Endothelial cell of umbilical vein (primary cell): ENCODE measurements around the gene LIN54. TPM values are rescaled to one million over a fixed set of nuclear protein-coding genes. Genes with fewer than 3 reads are reported as not detected.

ENCODE experiments used
- BruUV-seq: library from RNA; stranded (reverse); fragments of 400-500 nt; replicated peaks from 2 replicates; lab custom pipeline; 2021; lab: Mats Ljungman, UMichigan
- CTCF ChIA-PET: fragments of 300-600, 350-600 bp; sonication (Branson Sonifier 250); formaldehyde crosslinking; loops from one replicate; lab custom pipeline; 2021; ENCODE audit warnings: antibody characterized with exemption, inconsistent platforms; lab: Charles Lee
- POLR2A ChIA-PET: fragments of 300-600, 350-600 bp; sonication (Branson Sonifier 250); formaldehyde crosslinking; loops from one replicate; lab custom pipeline; 2021; ENCODE audit warnings: antibody characterized with exemption, inconsistent platforms; lab: Charles Lee
- DNase-seq: peaks from one replicate; pipeline ENCODE4 v3.0.0-alpha.2; 2011; ENCODE audit warnings: low read depth, low spot score
- FAIRE-seq: peaks from 2 replicates; lab custom pipeline; 2011; peaks lifted over from hg19 to GRCh38; lab: Jason Lieb, UNC
- H2AFZ ChIP-seq: 2 replicates; pipeline ENCODE4 v1.6.0; 2012; ENCODE audit warnings: low read depth, low read length, control low read depth, inconsistent platforms
- H3K27ac ChIP-seq: 2 replicates; pipeline ENCODE4 v1.5.1; 2011; ENCODE audit warnings: low read depth, mild to moderate bottlenecking, control low read depth, low read length, moderate library complexity; ENCODE audit not compliant: insufficient read depth
- H3K27me3 ChIP-seq, 2 experiments: 2 replicates each; pipeline versions ENCODE4 v1.6.0 to v1.6.1; 2011; ENCODE audit warnings: low read length in 2 of 2, mixed read lengths in 1 of 2; ENCODE audit not compliant: control insufficient read depth in 2 of 2, insufficient read depth in 2 of 2
- H3K36me3 ChIP-seq, 2 experiments: 2 replicates in 1 of 2; 3 replicates in 1 of 2; pipeline ENCODE4 v1.5.1; 2011; ENCODE audit warnings: low read length in 2 of 2, mild to moderate bottlenecking in 1 of 2, moderate library complexity in 1 of 2; ENCODE audit not compliant: control insufficient read depth in 2 of 2, insufficient read depth in 2 of 2; ENCODE audit errors: extremely low read depth in 1 of 2
- H3K4me1 ChIP-seq: 3 replicates; pipeline ENCODE4 v1.5.1; 2011; ENCODE audit warnings: mild to moderate bottlenecking, low read length; ENCODE audit not compliant: control insufficient read depth, insufficient read depth; ENCODE audit errors: extremely low read depth
- H3K4me2 ChIP-seq: 2 replicates; pipeline ENCODE4 v1.6.1; 2011; ENCODE audit warnings: low read length, control low read depth, mixed read lengths; ENCODE audit not compliant: insufficient read depth
- H3K4me3 ChIP-seq, 3 experiments: fragments of 200-600 bp in 1 of 3; sonication (generic), shearing (Covaris generic) in 1 of 3; replicated peaks in 1 of 3; 2 replicates each; pipeline ENCODE4 v1.5.1; 2011 to 2016; ENCODE audit warnings: control low read depth in 3 of 3, low read length in 3 of 3, mild to moderate bottlenecking in 2 of 3, inconsistent platforms in 1 of 3, low read depth in 1 of 3, moderate library complexity in 1 of 3; ENCODE audit not compliant: insufficient read depth in 1 of 3
- H3K79me2 ChIP-seq: 2 replicates; pipeline ENCODE4 v1.6.0; 2012; ENCODE audit warnings: low read length, inconsistent platforms; ENCODE audit not compliant: control insufficient read depth, insufficient read depth
- H3K9ac ChIP-seq: replicated peaks from 2 replicates; pipeline ENCODE3; 2011; ENCODE audit warnings: low read length, control low read depth; ENCODE audit not compliant: insufficient read depth; ENCODE audit errors: extremely low read depth
- H3K9me1 ChIP-seq: replicated peaks from 3 replicates; pipeline ENCODE4 v1.6.0; 2011; ENCODE audit warnings: mild to moderate bottlenecking, low read length; ENCODE audit not compliant: control insufficient read depth, insufficient read depth; ENCODE audit errors: extremely low read depth
- H3K9me3 ChIP-seq: replicated peaks from 2 replicates; pipeline ENCODE4 v1.5.1; 2012; ENCODE audit warnings: low read length, inconsistent platforms; ENCODE audit not compliant: control insufficient read depth, insufficient read depth
- H4K20me1 ChIP-seq: replicated peaks from 2 replicates; pipeline ENCODE3; 2011; ENCODE audit warnings: mild to moderate bottlenecking, low read length; ENCODE audit not compliant: control insufficient read depth, insufficient read depth; ENCODE audit errors: extremely low read depth
- CTCF ChIP-seq, 2 donors: IDR thresholded peaks; 1 replicate in 1 of 2; 2 replicates in 1 of 2; pipeline ENCODE4 v1.5.1; 2011; ENCODE audit warnings: low read length in 2 of 2, mild to moderate bottlenecking in 2 of 2, moderate library complexity in 2 of 2, control low read depth in 1 of 2, inconsistent platforms in 1 of 2, low read depth in 1 of 2; ENCODE audit not compliant: insufficient read depth in 1 of 2; ENCODE audit errors: extremely low read depth in 1 of 2
- EZH2 ChIP-seq: IDR thresholded peaks from 2 replicates; pipeline ENCODE4 v1.6.1; 2012; ENCODE audit warnings: borderline replicate concordance, low read depth, mild to moderate bottlenecking, moderate library complexity, low read length, inconsistent platforms; ENCODE audit not compliant: severe bottlenecking
- GATA2 ChIP-seq: IDR thresholded peaks from 2 replicates; pipeline ENCODE4 v1.7.0; 2011; ENCODE audit warnings: low read depth, mild to moderate bottlenecking, moderate library complexity, mixed read lengths, low read length; ENCODE audit not compliant: insufficient read length, insufficient read depth
- POLR2A ChIP-seq: IDR thresholded peaks from 2 replicates; pipeline ENCODE4 v1.6.1; 2012; ENCODE audit warnings: low read depth, mild to moderate bottlenecking, control low read depth, low read length
- dilution Hi-C: fragments of 300-500 bp; cut with MboI; formaldehyde crosslinking; loops from one replicate; pipeline ENCODE4 v1.15.0; 2019; ENCODE audit warnings: low sequenced_read_pairs; ENCODE audit not compliant: extremely low pct_ligation_motif_present
- intact Hi-C: fragments of 100-400 bp; cut with micrococcal nuclease; formaldehyde crosslinking; loops from one replicate; pipeline ENCODE4 v1.10.0; 2022
- polyA plus RNA-seq, 4 experiments: library from polyadenylated mRNA; depleted of rRNA in 3 of 4; stranded (reverse) in 3 of 4; unstranded in 1 of 4; fragments of >200 nt; gene quantifications; 2 replicates each; pipeline versions ENCODE4 v1.2.1 to v1.2.3, GENCODE V29; 2011 to 2012; ENCODE audit warnings: missing spikeins in 1 of 4
- total RNA-seq: library from RNA; stranded (reverse); gene quantifications from 2 replicates; pipeline ENCODE4 v1.2.3, GENCODE V29; 2021
- TF ChIP-seq, protein P1 (sequence below): IDR thresholded peaks from 2 replicates; pipeline ENCODE4 v1.6.1; 2011; ENCODE audit not compliant: insufficient read depth, insufficient read length

Gene LIN54
- total and polyA plus RNA-seq, 2 donors (not counting 3 experiments of a cell fraction or from before 2014, with no cell fraction given): 6.2 to 15.7 TPM

DNA sequence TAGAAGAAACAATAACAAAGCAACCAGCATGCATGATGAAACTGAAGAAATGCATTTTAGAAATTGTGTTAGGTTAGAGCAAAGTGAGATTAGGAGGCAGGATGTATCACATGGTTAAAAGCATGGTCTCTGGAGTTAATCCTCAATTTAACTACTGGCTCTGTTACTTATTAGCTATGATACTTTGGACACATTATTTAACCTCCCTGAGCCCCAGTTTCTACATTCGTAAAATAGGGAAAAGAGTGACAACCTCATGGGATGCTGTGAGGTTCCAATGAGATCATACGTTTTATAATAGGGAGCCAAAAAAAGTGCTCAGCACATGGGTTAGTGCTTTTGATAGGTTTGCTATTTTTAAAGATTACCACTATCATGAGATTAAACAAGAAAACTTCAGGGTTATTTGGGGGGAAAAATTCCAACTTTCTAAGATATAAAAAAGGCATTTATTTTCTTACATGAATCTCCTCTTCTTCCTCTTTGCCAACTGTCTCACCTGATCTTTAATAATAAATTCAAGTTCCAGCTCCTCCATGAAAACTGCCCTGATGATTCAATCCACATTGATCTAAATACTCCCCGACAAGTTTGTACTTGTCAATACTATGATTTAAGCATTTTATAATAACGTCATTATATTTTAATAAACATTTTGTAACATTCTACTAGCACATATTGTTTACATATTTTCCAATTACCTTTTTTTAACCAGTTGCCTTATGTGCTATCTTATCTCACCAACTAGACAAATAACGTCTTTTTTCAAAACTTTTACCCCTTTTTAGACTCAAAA lies 124.3 kb downstream of the LIN54 start:
- BruUV-seq: no TSS peak
- Histone ChIP-seq H4K20me1 (peaks cover 22% of the 10 kb centered on the region), H2AFZ (no peak overlapping the region), H3K27ac (no peak overlapping the region), H3K79me2 (peaks cover 95% of the 10 kb centered on the region), H3K4me1 (peaks cover 16% of the 10 kb centered on the region), H3K9me1 (no peaks in the 10 kb centered on the region), H3K4me2 (peak overlapping the region; percentile 81), H3K9ac (no peak overlapping the region), H3K4me3 (no peak overlapping the region), H3K27me3 (no peaks in the 10 kb centered on the region), H3K36me3 (peaks cover 0 to 6% of the 10 kb centered on the region in 2 experiments), H3K9me3 (no peaks in the 10 kb centered on the region)
- DNase-seq: no peak
- intact Hi-C loops (no loop called here), dilution Hi-C loops (no loop called here)
- ChIA-PET POLR2A (no interaction called here), CTCF (interaction anchor here (1.1 to 5.2 kb wide), 4 partner anchors 13 to 396 kb away, joined by 3 to 21 read pairs (median 4); partner anchors contain the start of gene THAP9)
- no peak for FAIRE-seq
- TF ChIP-seq, protein P1, sequence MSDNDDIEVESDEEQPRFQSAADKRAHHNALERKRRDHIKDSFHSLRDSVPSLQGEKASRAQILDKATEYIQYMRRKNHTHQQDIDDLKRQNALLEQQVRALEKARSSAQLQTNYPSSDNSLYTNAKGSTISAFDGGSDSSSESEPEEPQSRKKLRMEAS: no peak
- TF ChIP-seq CTCF (IDR thresholded peaks at IDR 0.05; ENCODE audit: extremely low read depth in 1 of 2, insufficient read depth in 1 of 2, low read depth in 1 of 2, low read length in 2 of 2) (no peak), POLR2A (no peak), EZH2 (no peak), GATA2 (no peak)
